T-helper 2 cell treated with Interferon-gamma antibody and Interleukin-4, amounts not matched to agents 100 ng/mL and 5 ng/mL, for 36 hours (primary cell): ENCODE results near the gene VGLL4. TPM values are rescaled to one million over a fixed set of nuclear protein-coding genes. Genes with fewer than 3 reads are reported as not detected.

Experiments
- intact Hi-C: fragments of 100-400 bp; cut with micrococcal nuclease; formaldehyde crosslinking; loops from one replicate; pipeline ENCODE4 v1.15.1; 2023
- total RNA-seq: library from RNA; stranded (reverse); gene quantifications from 2 replicates; pipeline ENCODE4 v1.2.3, GENCODE V29; 2022

The VGLL4 gene
- total RNA-seq, 1 donor from 2014 or later, result 46.7 TPM

DNA sequence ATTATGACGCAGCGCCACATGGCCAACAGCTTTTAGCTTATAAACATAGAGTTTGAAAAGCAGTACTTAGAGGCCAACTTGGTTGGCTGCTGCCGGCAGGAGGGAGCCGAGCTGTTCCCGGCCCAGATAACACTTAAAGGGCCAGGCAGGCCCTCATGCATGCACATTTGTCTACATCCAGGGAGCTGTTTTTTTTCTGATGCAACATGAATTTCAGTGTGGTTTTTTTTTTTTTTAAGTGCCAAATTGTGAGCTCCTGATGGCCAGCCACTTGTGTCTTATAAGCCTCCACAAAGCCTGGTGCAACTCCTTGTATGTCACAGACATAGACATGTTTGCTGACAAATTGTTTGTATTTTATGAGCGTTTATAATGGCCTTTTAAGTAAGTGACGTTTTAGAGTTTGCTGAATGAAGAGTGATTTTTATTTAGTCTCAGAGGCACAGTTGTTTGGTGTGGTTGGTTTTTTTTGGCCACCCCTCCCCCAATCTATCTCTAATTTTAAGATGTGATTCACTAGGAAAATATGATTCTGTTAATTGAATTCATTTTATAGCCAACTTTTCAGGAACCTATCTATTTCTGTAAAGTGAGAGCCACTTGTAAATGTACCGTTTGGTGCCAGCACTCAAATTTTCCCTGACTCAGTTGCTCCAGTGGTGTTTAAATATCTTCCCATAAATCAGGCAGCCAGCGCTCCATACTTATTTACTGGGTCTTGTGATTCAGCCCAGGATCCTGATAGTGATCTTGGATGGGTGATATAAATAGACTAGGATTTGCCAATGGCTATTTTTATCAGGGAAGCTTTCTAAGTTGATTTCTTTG lies 134.3 kb downstream of the VGLL4 start:
- intact Hi-C loops, result no loop called here

DNA sequence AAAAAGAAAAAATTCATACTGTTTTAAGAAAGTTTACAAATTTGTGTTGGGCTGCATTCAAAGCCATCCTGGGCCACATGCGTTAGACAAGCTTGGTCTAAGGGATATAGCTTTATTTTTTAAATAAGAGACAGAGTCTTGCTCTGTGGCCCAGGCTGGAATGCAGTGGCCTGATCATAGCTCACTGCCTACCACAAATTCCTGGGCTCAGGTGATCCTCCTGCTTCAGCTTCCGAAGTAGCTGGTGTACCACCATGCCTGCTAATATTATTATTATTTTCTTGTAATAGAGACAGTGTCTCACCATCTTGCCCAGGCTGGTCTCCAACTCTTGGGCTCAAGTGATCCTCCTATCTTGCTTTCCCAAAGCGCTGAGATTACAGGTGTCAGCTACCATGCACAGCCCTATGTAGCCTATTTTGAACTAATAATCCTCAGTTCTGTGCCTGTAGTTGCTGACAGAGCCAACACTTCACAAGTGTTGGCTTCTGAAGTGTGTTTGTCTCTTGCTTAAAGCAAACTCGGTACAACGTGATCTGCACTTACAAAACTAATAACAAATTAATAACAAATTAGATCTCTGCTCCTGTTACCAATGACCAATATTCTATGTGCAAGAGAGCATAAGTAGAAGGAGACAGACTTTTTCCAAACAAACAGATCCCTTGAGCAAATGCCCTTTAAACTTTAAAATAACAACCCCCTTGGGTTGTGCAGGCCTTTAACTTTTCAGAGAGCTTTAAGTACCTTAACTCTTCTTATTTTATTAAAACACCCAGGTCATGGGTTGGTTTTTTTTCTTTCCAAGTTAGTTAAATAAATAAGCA lies 135.2 kb downstream of the VGLL4 start:
- intact Hi-C loops, result no loop called here

- intact Hi-C loops, result no loop called here
These were observed 136.0 kb downstream of the VGLL4 start for GRCh38 chr3:11507719-11508118.

Other genes with a start within 250 kb of the VGLL4 start
- 23.6 and 24.8 TPM in 2 replicates for gene TAMM41, start 203.0 kb upstream of the VGLL4 start, total RNA-seq